ENCODE results near the gene TTBK1. TPM values are rescaled to one million over a fixed set of nuclear protein-coding genes. Genes with fewer than 3 reads are reported as not detected.
A peak's percentile ranks its signal among the peaks of the same experiment; 100 is the strongest.

TTBK1 gene
- total and polyA plus RNA-seq, 2 donors (not counting 1 experiment from before 2014, with no cell fraction given): under 0.01 TPM; not detected in 1

- H3K79me2 ChIP-seq (ENCODE audit: control insufficient read depth, insufficient read depth, low read length): no peaks in the 10 kb centered on the region
- H2AFZ ChIP-seq (ENCODE audit: low read length): no peak overlapping the region
- H4K20me1 ChIP-seq (ENCODE audit: control insufficient read depth, extremely low read depth, insufficient read depth, low read length): no peaks in the 10 kb centered on the region
- TF ChIP-seq EZH2 (IDR thresholded peaks at IDR 0.05; ENCODE audit: low read length, missing control alignments) (no peak), CTCF (conservative IDR thresholded peaks at IDR 0.05 in 1 of 2, IDR thresholded peaks at IDR 0.05 in 1 of 2; ENCODE audit: low read depth in 1 of 2, low read length in 2 of 2) (no peak)
- no peaks in the 10 kb centered on the region for H3K9me3 ChIP-seq (ENCODE audit: control insufficient read depth, insufficient read depth, low read depth, low read length)
- no peak overlapping the region for H3K4me2 ChIP-seq (ENCODE audit: extremely low read depth, insufficient read depth, low read length)
- H3K27me3 ChIP-seq (ENCODE audit: control insufficient read depth, insufficient read depth, low read length): peaks cover 5% of the 10 kb centered on the region
- no peak overlapping the region for H3K4me3 ChIP-seq (replicated peaks in 1 of 4; ENCODE audit: control extremely low read depth in 1 of 4, insufficient read depth in 1 of 4, low read depth in 3 of 4, low read length in 4 of 4)
- H3K36me3 ChIP-seq (ENCODE audit: control insufficient read depth, insufficient read depth, low read length): no peaks in the 10 kb centered on the region
- no peak for DNase-seq (ENCODE audit: low read depth in 2 of 2)
- H3K4me1 ChIP-seq (ENCODE audit: control insufficient read depth, extremely low read depth, insufficient read depth, low read length): no peaks in the 10 kb centered on the region
- no peak overlapping the region for H3K9ac ChIP-seq (ENCODE audit: insufficient read depth, low read length)
- H3K27ac ChIP-seq (ENCODE audit: insufficient read depth, low read length): no peak overlapping the region
Measured at GRCh38 chr6:43262780-43263313, 19.6 kb downstream of the TTBK1 start.

- TF ChIP-seq EZH2 (IDR thresholded peaks at IDR 0.05; ENCODE audit: low read length, missing control alignments) (no peak), CTCF (conservative IDR thresholded peaks at IDR 0.05 in 1 of 2, IDR thresholded peaks at IDR 0.05 in 1 of 2; ENCODE audit: low read depth in 1 of 2, low read length in 2 of 2) (peak; percentile 77 to 81)
- Histone ChIP-seq H2AFZ (ENCODE audit: low read length) (no peak overlapping the region), H3K27me3 (ENCODE audit: control insufficient read depth, insufficient read depth, low read length) (peaks cover 12% of the 10 kb centered on the region), H4K20me1 (ENCODE audit: control insufficient read depth, extremely low read depth, insufficient read depth, low read length) (no peaks in the 10 kb centered on the region), H3K36me3 (ENCODE audit: control insufficient read depth, insufficient read depth, low read length) (no peaks in the 10 kb centered on the region), H3K4me1 (ENCODE audit: control insufficient read depth, extremely low read depth, insufficient read depth, low read length) (no peaks in the 10 kb centered on the region), H3K4me2 (ENCODE audit: extremely low read depth, insufficient read depth, low read length) (no peak overlapping the region), H3K4me3 (replicated peaks in 1 of 4; ENCODE audit: control extremely low read depth in 1 of 4, insufficient read depth in 1 of 4, low read depth in 3 of 4, low read length in 4 of 4) (no peak overlapping the region), H3K27ac (ENCODE audit: insufficient read depth, low read length) (no peak overlapping the region), H3K9me3 (ENCODE audit: control insufficient read depth, insufficient read depth, low read depth, low read length) (no peaks in the 10 kb centered on the region), H3K9ac (ENCODE audit: insufficient read depth, low read length) (no peak overlapping the region), H3K79me2 (ENCODE audit: control insufficient read depth, insufficient read depth, low read length) (no peaks in the 10 kb centered on the region)
- peak; percentile 50 to 63 for DNase-seq (ENCODE audit: low read depth in 2 of 2)
Measured at GRCh38 chr6:43263314-43264178, 20.3 kb downstream of the TTBK1 start.

GRCh38 chr6:43264599-43265145 is 21.4 kb downstream of the TTBK1 start:
- Histone ChIP-seq H3K79me2 (ENCODE audit: control insufficient read depth, insufficient read depth, low read length) (no peaks in the 10 kb centered on the region), H3K9ac (ENCODE audit: insufficient read depth, low read length) (no peak overlapping the region), H3K27me3 (ENCODE audit: control insufficient read depth, insufficient read depth, low read length) (peaks cover 19% of the 10 kb centered on the region), H3K4me3 (replicated peaks in 1 of 4; ENCODE audit: control extremely low read depth in 1 of 4, insufficient read depth in 1 of 4, low read depth in 3 of 4, low read length in 4 of 4) (no peak overlapping the region), H3K4me1 (ENCODE audit: control insufficient read depth, extremely low read depth, insufficient read depth, low read length) (peaks cover 3% of the 10 kb centered on the region), H3K36me3 (ENCODE audit: control insufficient read depth, insufficient read depth, low read length) (no peaks in the 10 kb centered on the region), H3K27ac (ENCODE audit: insufficient read depth, low read length) (no peak overlapping the region), H4K20me1 (ENCODE audit: control insufficient read depth, extremely low read depth, insufficient read depth, low read length) (no peaks in the 10 kb centered on the region), H2AFZ (ENCODE audit: low read length) (no peak overlapping the region), H3K4me2 (ENCODE audit: extremely low read depth, insufficient read depth, low read length) (no peak overlapping the region), H3K9me3 (ENCODE audit: control insufficient read depth, insufficient read depth, low read depth, low read length) (no peaks in the 10 kb centered on the region)
- DNase-seq (ENCODE audit: low read depth in 2 of 2): no peak
- TF ChIP-seq CTCF (conservative IDR thresholded peaks at IDR 0.05 in 1 of 2, IDR thresholded peaks at IDR 0.05 in 1 of 2; ENCODE audit: low read depth in 1 of 2, low read length in 2 of 2) (no peak), EZH2 (IDR thresholded peaks at IDR 0.05; ENCODE audit: low read length, missing control alignments) (no peak)

Measured in fibroblast of lung (primary cell).